Ovary (tissue), 9 donors: ENCODE data around the gene FANCI. TPM values are rescaled to one million over a fixed set of nuclear protein-coding genes. Genes with fewer than 3 reads are reported as not detected.

Source experiments
- DNase-seq, 5 donors: peaks; one replicate each; pipeline ENCODE4 v3.0.0-alpha.2; 2019 to 2020
- H3K27ac ChIP-seq, 2 donors: fragments of 200-600 bp; one replicate each; pipeline versions ENCODE4 v1.5.1 to v1.8.0; 2019 to 2022
- H3K27me3 ChIP-seq: fragments of 200-600 bp; one replicate; pipeline ENCODE4 v1.8.0; 2022
- H3K36me3 ChIP-seq: fragments of 200-600 bp; sonication (generic); one replicate; pipeline ENCODE4 v1.5.1; 2019
- H3K4me1 ChIP-seq: one replicate; pipeline ENCODE4 v1.8.1; 2013; ENCODE audit warnings: mild to moderate bottlenecking, moderate library complexity; ENCODE audit not compliant: insufficient read depth
- H3K4me3 ChIP-seq: fragments of 200-600 bp; sonication (generic); one replicate; pipeline ENCODE4 v1.5.1; 2017
- H3K9me3 ChIP-seq, 2 donors: fragments of 200-600 bp in 1 of 2; sonication (generic) in 1 of 2; one replicate each; pipeline versions ENCODE4 v1.5.1 to v1.8.1; 2013 to 2019; ENCODE audit warnings: mild to moderate bottlenecking in 1 of 2, moderate library complexity in 1 of 2
- EP300 ChIP-seq: sonication (generic); formaldehyde crosslinking; IDR thresholded peaks from one replicate; pipeline ENCODE4 v1.6.1; 2017; ENCODE audit warnings: antibody characterized with exemption
- POLR2A ChIP-seq: fragments of 450-650 bp; IDR thresholded peaks from one replicate; pipeline ENCODE4 v1.6.1; 2017; ENCODE audit warnings: antibody characterized with exemption, mild to moderate bottlenecking, moderate library complexity
- WGBS, 3 donors: extraction: QIAGEN DNeasy Blood & Tissue Kit in 1 of 3; methylation state at CpG; one replicate each; pipeline versions ENCODE4 v1.1.5 to v1.1.7; 2013 to 2017; 5-methylcytosine and 5-hydroxymethylcytosine counted together
- intact Hi-C, 4 donors: fragments of 100-400 bp; cut with DNase I; formaldehyde crosslinking; loops; one replicate each; pipeline versions ENCODE4 v1.11.0 to v1.15.1; 2022 to 2023
- microRNA-seq, 3 donors: library from miRNA; unstranded; fragments of <30 nt; microRNA quantifications; one replicate each; pipeline versions ENCODE4 to v1.2.0, GENCODE V29; 2019 to 2020
- polyA plus RNA-seq, 2 donors: library from polyadenylated mRNA; stranded (reverse); fragments of 200-250 nt in 1 of 2; fragments of 350-450 nt in 1 of 2; fragmentation: Illumina TruSeq in 1 of 2; extraction: RNeasy Lipid Tissue Mini Kit (QIAGEN cat#74804) in 1 of 2; gene quantifications; one replicate each; pipeline ENCODE4 v1.2.3, GENCODE V29; 2013 to 2014
- small RNA-seq: library from RNA; depleted of rRNA; stranded (forward); fragments of <200 nt; gene quantifications from one replicate; pipeline ENCODE3, GENCODE V24; 2016
- total RNA-seq, 7 donors: library from RNA; depleted of rRNA in 2 of 7; stranded (reverse); fragments of >200 nt in 2 of 7; fragmentation: NEBNext Ultra II Directional in 3 of 7; extraction: Animal tissue kit (Norgen Biotek cat#: 25700) in 3 of 7; gene quantifications; one replicate each; pipeline versions ENCODE4 v1.1.0 to v1.2.4, GENCODE V29; 2016 to 2023
- TF ChIP-seq, protein P1 (sequence below), 3 donors: fragments of 450-650 bp in 2 of 3; fragments of 200-600 bp in 1 of 3; IDR thresholded peaks; one replicate each; pipeline versions ENCODE4 v1.5.1 to v1.8.0; 2016 to 2022; ENCODE audit warnings: antibody characterized with exemption in 3 of 3, mild to moderate bottlenecking in 1 of 3
- donor health status: DM: no; HTN: no; CAD: no; lungs with moderate emphysema.
- donor health status: DM: no; HTN: no; CAD: no.
- donor health status: Bipolar disorder and iron deficiency.
- donor health status: DM: yes; HTN: yes; CAD: no.
- donor health status: DM: no; HTN: no; CAD: no.
- donor health status: DM: yes; HTN: yes; CAD: no.

FANCI gene
- total and polyA plus RNA-seq, 9 donors: 2.9 to 11.7 (median 4.6) TPM

DNA sequence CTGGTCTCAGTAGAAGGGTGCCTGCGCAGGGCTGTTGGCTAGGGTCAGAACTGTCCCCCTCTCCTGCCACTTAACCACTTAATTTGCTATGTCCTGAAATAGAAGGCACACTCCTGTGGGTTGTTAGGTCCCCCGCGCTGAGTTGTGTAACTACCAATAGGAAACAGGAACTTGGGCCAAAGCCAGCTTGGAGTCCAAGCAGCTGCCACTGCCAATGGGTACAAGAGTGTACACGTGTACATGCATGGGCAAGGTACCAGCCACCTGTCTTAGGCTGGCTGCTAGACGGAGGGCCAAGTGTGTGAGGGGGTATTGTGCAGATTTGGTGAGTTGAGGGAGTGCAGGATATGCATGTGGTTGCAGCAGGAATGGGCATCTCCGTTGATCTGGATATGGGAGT, 120.6 kb downstream of the FANCI start:
- no peak for DNase-seq
- Histone ChIP-seq H3K4me1 (peaks cover 4% of the 10 kb centered on the region), H3K27me3 (no peaks in the 10 kb centered on the region), H3K36me3 (no peaks in the 10 kb centered on the region), H3K27ac (no peak overlapping the region), H3K4me3 (no peak overlapping the region), H3K9me3 (no peaks in the 10 kb centered on the region)
- WGBS, 3 donors: 18 to 28% (median 28%) methylated on average over 6 of the region's 6 CpGs
- TF ChIP-seq EP300 (no peak), POLR2A (no peak)
- TF ChIP-seq, protein P1, sequence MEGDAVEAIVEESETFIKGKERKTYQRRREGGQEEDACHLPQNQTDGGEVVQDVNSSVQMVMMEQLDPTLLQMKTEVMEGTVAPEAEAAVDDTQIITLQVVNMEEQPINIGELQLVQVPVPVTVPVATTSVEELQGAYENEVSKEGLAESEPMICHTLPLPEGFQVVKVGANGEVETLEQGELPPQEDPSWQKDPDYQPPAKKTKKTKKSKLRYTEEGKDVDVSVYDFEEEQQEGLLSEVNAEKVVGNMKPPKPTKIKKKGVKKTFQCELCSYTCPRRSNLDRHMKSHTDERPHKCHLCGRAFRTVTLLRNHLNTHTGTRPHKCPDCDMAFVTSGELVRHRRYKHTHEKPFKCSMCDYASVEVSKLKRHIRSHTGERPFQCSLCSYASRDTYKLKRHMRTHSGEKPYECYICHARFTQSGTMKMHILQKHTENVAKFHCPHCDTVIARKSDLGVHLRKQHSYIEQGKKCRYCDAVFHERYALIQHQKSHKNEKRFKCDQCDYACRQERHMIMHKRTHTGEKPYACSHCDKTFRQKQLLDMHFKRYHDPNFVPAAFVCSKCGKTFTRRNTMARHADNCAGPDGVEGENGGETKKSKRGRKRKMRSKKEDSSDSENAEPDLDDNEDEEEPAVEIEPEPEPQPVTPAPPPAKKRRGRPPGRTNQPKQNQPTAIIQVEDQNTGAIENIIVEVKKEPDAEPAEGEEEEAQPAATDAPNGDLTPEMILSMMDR (IDR thresholded peaks at IDR 0.05): no peak
- intact Hi-C loops: no loop called here

DNA sequence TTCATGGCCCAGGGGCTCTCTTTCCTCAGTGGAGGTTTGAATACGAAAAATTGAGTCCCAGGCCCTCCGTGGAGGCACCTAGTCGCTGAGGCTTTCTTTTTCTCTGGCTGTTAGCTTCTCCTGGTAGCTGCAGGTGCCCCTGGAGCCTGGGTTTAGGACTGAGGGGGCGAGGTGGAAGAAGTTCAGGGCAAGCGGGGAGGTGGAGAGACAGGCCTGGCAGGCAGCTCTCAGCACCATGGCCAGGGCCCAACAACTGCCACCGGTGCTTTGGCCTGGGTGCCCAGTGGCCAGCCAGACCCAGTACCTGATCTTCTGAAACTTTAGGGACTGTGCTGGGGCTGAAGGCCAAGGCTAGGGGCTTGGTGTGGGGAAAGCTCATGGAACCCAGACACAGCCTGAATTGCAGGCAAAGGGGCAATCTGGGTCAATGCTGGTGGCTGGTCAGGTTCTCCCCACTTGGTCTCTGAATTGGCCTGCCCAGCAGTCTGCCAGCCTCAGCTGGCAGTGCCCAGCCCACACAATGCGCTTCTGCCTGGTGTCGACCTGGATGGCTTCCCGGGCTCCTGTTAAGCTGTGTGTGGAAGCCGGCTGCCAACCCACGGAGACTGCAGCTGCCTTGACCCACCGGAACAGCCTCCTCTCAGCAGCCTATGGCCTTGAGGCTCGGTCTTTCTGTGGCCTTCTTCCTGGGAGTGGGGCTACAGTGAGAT, 121.1 kb downstream of the FANCI start:
- Histone ChIP-seq H3K27me3 (no peaks in the 10 kb centered on the region), H3K36me3 (no peaks in the 10 kb centered on the region), H3K4me1 (peaks cover 2% of the 10 kb centered on the region), H3K27ac (no peak overlapping the region), H3K9me3 (no peaks in the 10 kb centered on the region), H3K4me3 (no peak overlapping the region)
- intact Hi-C loops: no loop called here
- TF ChIP-seq, protein P1 (IDR thresholded peaks at IDR 0.05): no peak
- TF ChIP-seq POLR2A (no peak), EP300 (no peak)
- WGBS, 3 donors: 17 to 27% (median 24%) methylated on average over 13 of the region's 13 CpGs
- DNase-seq: no peak

DNA sequence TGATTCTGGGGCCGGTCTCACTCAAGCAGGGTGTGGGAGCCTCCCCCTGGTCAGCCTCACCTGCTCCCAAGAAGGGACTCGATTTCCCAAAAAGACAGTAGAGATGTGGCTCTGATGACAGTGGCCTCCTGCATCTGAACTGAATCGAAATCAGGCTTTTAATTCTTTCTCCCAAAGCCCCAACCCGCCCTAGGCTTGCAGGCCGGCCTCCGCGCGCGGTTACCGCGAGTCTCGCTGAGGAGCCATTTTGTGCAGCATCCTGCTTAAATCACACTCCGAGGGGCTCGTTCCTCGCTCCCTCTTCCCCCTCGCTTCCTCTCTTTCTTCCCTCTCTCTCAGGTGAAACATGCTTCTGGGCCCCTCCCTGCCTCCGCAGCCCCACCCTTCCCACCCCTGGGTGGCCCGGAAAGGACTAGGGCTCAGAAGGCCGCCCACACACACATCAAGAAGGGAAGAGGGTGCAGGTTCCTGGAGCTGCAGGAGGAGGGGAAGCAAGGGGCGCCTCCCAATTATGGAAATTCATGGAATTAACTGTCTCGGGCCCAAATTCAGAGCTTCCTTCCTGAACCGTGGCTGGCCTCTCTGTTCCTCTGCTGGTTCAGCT, 121.8 kb downstream of the FANCI start:
- no peak overlapping the region for H3K27ac ChIP-seq
- H3K36me3 ChIP-seq: no peaks in the 10 kb centered on the region
- H3K4me3 ChIP-seq: no peak overlapping the region
- DNase-seq: no peak
- H3K27me3 ChIP-seq: no peaks in the 10 kb centered on the region
- no peaks in the 10 kb centered on the region for H3K9me3 ChIP-seq
- no peak for TF ChIP-seq POLR2A
- TF ChIP-seq, protein P1 (IDR thresholded peaks at IDR 0.05): no peak
- TF ChIP-seq EP300: no peak
- intact Hi-C loops: no loop called here
- H3K4me1 ChIP-seq: peaks cover 2% of the 10 kb centered on the region
- 9 to 15% (median 12%) methylated on average over 22 of the region's 22 CpGs for WGBS, 3 donors

Small RNAs within 50 kb of the gene (microRNA-seq; reads per million reads assigned to microRNA genes)
- gene MIR6766: 0 to 0.38 (median 0.16) reads per million in 3 donors

Small RNAs within 50 kb of the gene (small RNA-seq; reads per million reads assigned to genes)
- not detected for gene MIR6766

Other genes with a start within 250 kb of the FANCI start
- gene ABHD2, start 155.5 kb upstream of the FANCI start, total RNA-seq: 100 to 1,000 TPM in 1 of 7 donors, 10 to 100 TPM in 6; 37.2 to 107 (median 89.5) TPM
- 100 to 1,000 TPM in 1 of 2 donors, 10 to 100 TPM in 1; 17.0 to 100 TPM for gene ABHD2, start 155.5 kb upstream of the FANCI start, polyA plus RNA-seq
- not detected for gene RLBP1, start 22.4 kb upstream of the FANCI start, total RNA-seq
- not detected for gene RLBP1, start 22.4 kb upstream of the FANCI start, polyA plus RNA-seq
- 10 to 100 TPM; 33.0 to 52.0 (median 43.0) TPM for gene POLG, start 90.8 kb downstream of the FANCI start, total RNA-seq
- gene POLG, start 90.8 kb downstream of the FANCI start, polyA plus RNA-seq: 10 to 100 TPM; 19.8 to 25.0 TPM